Activated CD8-positive, alpha-beta memory T cell treated with anti-CD3 and anti-CD28 coated beads for 4 hours (primary cell): ENCODE results near the gene GPR137.
"Not testable (repeated sequence)": the region's sequence is repeated elsewhere in the genome, so short reads cannot be mapped to it uniquely, and the experiment has no call there.

Experiments used
- DNase-seq, 2 donors: peaks; one replicate each; pipeline ENCODE4 v3.0.0-alpha.2; 2020; ENCODE audit warnings: low read depth in 2 of 2

The GPR137 gene

DNA sequence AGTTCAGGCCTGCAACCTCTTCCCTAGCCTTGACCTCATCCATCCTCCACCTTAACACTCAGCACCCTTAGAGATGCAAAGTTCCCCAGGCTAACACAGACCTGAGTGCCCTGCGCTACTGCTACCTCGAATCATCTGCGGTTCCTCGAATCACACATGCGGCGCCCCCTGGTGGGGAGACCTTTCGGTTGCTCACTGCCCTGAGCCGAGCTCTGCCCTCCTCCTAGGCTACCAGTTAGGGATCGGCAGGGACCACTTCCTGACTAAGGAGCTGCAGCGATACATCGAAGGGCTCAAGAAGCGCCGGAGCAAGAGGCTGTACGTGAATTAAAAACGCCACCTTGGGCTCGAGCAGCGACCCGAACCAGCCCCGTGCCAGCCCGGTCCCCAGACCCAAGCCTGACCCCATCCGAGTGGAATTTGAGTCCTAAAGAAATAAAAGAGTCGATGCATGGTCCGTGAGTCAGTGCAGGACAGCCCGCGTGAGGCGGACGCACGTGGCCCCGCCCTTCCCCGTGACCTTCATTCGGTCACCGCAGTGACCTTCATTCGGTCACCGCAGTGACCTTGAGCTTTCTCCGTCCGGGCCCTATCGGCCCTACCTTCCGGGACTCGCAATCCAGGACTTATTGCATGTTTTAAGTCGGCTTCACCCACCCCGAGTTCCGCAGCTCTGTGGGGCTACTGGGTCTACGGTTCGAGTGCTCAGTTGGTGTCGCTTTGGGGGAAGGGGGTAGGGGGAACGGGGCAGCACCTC lies 18.8 kb downstream of the GPR137 start:
- peak; percentile 85 to 86 for DNase-seq

DNA sequence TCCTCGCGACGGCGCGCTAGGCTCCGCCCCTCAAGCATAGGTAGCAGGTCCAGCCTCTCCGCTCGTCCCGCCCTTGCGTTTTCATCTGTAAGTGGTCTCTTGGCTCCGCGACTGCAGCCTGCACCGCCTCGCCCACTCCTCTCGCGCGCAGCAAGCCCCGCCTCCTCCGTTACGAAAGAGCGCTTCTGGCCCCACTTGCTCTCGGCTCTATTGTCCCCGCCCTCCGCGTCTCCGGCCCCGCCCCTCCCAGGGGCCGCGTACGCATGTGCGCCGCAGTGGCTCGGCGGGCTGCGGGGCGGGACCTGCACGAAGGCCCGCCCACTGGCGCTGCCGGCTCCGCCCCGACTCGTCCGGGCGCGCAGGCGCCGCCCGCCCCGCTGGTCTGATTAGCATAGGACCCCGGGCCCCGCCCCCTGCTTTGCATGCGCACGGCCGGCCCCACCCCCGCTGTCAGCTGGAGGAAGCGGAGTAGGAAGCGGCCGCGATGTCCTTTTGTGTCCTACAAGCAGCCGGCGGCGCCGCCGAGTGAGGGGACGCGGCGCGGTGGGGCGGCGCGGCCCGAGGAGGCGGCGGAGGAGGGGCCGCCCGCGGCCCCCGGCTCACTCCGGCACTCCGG lies 19.5 kb downstream of the GPR137 start, which contains the start of gene ESRRA:
Gene ESRRA (plus strand): TSS at position 450 of the 616 bp plus-strand sequence. CDS start 1,656 bp downstream, outside the sequence.
- DNase-seq, result peak; percentile 99

DNA sequence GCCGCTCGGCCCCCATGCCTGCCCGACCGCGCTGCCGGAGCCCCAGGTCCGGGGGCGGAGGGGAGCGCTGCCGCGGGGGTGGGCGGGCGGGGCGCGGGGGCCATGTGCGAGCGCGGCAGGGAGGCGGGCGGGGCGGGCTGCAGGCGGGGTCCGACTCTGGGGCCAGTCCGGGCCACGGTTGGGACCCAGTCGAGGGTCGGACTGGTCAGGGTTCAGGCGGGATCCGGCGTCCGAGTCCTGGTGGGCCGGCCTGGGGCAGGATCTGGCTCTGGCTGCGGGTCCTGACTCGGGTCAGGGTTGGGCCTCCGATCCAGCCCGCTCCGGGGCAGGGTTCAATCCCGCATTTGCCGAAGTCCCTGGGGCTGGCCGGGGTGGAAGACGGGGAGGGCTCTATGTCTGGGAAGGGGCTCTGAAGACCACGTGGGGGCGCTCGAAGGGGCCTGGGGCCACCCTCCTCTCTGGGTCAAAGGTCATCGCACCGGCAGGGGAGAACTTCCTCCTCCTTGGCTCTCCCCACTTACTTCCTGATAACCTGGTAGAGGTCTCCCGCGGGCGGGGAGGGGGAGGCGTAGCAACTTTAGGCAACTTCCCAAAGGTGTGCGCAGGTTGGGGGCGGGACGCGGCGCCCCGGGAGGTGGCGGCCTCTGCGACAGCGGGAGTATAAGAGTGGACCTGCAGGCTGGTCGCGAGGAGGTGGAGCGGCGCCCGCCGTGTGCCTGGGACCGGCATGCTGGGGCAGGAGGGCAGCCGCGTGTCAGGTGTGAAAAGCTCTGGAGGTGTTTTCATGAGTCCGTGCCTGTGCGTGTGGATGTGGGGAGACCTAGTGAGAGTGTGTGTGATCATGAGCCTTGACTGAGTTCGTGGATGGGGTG lies 20.3 kb downstream of the GPR137 start:
- DNase-seq, result peak; percentile 41 to 51

DNA sequence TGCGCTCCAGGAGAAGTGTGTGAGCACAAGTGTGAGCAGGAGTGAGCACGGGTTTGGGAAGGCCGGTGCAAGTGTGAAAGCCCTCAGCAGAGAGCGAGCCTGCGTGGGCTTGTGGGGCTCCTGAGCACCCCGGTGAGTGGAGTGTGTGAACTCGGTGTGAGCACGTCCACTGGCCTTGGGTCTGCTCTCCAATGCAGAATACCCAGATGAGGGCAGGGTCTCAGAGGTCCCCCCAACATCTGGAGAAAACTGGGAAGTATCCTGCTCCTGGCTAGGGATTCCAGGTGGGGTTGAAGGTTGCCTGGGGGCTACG lies 20.9 kb downstream of the GPR137 start:
- DNase-seq, result no peak

DNA sequence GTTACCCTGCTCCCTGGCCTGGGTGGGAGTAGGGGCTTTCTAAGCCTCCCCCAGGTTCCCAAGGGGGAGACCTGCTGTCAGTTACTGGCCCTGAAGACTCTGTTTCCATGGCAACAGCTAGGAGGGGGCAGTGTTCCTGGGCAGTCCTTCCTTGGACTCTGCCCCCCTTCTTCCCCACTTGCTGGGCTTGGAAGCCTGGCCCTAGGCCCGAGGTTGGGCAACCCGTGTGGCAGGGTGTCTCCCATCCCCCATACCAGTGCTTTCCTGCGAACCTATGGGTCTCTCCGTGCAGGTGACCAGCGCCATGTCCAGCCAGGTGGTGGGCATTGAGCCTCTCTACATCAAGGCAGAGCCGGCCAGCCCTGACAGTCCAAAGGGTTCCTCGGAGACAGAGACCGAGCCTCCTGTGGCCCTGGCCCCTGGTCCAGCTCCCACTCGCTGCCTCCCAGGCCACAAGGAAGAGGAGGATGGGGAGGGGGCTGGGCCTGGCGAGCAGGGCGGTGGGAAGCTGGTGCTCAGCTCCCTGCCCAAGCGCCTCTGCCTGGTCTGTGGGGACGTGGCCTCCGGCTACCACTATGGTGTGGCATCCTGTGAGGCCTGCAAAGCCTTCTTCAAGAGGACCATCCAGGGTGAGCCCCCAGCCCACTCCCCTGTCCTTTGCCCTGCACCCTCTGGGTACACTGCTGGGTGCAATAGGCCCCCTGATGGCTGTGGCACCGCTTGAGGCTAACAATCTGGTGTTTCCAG lies 21.4 kb downstream of the GPR137 start:
- no peak for DNase-seq

DNA sequence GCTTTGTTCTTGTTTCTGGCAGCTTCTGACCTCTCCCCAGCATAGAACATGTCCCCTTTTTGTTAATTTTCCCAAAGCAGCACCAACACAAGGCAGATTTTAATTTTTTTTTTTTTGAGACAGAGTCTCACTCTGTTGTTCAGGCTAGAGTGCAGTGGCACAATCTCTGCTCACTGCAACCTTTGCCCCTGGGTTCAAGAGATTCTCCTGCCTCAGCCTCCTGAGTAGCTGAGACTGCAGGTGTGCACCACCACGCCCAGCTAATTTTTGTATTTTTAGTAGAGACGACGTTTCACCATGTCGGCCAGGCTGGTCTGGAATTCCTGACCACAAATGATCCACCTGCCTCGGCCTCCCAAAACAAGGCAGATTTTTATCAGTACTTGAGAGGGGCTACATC lies 22.1 kb downstream of the GPR137 start:
- not testable (repeated sequence) for DNase-seq

DNA sequence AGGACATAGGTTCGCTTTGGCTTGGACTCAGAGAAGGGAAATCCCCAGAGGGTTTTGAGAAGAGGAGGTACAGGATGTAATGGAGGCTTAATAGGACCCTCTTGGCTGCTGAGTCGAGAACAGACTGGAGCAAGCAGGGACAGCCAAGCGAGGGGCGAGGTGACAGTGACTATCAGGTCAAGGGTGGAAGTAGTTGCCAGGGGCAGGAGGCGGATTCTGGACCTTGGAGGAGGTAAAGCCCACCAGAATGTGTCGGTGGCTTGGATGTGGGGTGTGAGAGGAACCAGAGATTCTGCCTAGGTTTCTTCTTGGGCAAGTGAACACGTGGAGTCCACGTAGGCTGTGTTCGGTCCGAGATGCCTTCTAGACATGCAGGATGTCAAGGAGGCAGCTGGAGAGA lies 27.3 kb downstream of the GPR137 start:
- no peak for DNase-seq

DNA sequence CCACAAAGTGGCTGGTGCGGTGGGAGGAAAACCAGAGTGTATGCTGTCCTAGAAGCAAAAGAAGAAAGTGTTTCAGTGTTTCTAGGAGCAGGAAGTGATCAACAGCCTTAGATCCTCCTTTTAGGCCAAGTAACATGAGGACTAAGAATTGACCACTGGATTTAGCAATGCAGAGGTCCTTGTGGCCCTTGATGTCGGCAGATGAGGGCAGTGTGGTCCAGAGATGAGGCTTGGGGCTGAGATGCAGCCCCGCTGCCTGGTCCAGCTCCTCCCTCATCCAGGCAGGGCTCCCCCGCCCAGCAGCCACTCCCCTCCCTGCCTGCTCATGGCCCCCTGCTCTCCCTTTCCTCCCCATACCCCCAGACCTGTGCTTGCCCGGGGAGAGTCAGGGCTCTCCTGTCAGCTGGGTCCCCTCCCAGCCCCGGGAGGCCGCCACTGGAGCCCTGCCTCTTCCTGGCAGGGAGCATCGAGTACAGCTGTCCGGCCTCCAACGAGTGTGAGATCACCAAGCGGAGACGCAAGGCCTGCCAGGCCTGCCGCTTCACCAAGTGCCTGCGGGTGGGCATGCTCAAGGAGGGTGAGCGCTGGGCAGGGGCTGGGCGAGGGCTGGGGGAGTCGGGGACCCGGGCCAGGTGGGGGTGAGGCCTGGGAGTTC lies 28.0 kb downstream of the GPR137 start:
- DNase-seq, result no peak

DNA sequence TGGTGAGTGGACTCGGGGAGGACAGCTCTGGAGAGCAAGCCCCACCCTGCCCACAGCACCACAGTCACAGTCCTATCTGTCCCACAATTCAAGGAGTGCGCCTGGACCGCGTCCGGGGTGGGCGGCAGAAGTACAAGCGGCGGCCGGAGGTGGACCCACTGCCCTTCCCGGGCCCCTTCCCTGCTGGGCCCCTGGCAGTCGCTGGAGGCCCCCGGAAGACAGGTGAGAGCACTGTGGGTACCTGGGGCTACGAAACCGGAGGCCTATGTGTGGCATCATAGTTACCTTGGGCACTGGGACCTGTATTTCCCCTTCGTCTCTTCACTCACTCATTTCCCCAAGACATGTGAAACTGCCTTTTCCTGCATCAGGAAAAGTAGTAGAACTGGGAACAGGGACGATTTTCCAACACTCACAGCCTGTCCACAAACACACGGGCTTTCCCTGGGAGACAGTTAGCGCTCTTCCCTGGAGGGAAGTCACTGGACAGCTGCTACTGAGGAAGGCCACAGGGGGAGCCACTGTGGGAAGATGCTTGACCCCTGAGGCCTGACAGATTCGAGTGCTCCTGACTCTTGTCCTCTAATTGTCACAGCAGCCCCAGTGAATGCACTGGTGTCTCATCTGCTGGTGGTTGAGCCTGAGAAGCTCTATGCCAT lies 28.6 kb downstream of the GPR137 start:
- no peak for DNase-seq

DNA sequence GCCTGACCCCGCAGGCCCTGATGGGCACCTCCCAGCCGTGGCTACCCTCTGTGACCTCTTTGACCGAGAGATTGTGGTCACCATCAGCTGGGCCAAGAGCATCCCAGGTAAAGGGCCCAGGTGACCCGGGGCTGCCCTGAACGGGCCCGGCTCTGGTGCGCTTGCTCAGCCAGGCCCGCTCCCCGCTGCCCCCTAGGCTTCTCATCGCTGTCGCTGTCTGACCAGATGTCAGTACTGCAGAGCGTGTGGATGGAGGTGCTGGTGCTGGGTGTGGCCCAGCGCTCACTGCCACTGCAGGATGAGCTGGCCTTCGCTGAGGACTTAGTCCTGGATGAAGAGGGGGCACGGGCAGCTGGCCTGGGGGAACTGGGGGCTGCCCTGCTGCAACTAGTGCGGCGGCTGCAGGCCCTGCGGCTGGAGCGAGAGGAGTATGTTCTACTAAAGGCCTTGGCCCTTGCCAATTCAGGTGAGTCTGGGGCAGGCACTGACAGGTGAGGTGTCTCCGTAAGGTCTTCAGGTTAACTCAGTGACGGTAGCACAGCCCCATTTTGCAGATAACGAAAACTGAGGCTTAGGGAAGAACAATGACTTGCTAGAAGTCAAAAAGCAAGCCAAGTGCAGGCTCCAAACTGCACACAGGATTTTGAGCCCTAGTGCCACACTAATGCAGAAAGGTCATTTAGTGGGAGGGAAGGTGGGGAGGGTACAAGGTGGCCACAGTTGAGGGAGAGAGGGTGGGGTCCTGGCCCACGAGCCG lies 29.3 kb downstream of the GPR137 start:
- DNase-seq, result no peak

DNA sequence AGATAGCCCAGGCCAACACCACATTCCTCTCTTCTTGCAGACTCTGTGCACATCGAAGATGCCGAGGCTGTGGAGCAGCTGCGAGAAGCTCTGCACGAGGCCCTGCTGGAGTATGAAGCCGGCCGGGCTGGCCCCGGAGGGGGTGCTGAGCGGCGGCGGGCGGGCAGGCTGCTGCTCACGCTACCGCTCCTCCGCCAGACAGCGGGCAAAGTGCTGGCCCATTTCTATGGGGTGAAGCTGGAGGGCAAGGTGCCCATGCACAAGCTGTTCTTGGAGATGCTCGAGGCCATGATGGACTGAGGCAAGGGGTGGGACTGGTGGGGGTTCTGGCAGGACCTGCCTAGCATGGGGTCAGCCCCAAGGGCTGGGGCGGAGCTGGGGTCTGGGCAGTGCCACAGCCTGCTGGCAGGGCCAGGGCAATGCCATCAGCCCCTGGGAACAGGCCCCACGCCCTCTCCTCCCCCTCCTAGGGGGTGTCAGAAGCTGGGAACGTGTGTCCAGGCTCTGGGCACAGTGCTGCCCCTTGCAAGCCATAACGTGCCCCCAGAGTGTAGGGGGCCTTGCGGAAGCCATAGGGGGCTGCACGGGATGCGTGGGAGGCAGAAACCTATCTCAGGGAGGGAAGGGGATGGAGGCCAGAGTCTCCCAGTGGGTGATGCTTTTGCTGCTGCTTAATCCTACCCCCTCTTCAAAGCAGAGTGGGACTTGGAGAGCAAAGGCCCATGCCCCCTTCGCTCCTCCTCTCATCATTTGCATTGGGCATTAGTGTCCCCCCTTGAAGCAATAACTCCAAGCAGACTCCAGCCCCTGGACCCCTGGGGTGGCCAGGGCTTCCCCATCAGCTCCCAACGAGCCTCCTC lies 30.2 kb downstream of the GPR137 start:
- DNase-seq, result not testable (repeated sequence)

DNA sequence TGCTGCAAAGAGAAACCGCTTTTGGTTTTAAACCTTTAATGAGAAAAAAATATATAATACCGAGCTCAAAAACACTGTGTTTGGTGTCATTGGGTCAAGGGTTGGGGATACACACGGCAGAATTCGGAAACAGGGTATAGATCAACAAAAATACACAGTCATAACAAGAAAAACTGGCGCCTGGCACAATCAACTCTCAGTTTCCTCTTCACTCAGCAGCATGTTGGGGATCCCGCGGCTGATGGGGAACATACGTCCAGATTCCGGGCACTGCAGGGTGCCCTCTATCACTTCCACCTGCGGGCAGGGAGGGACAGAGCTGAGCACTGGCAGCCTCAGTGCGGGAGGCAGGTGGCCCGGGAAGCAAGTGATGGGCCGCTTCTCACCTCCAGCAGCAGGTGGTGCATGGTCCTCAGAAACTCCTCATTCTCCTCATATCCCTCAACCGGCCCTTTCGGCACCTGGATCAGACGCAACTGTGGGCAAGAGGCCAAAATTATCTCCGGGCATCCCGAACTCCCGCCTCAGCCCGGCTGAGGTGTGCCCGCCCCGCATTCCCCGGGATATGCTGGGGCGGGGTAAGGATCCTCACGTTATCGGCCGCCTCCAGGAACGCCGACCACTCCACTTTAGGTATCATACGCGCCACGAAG lies 31.1 kb downstream of the GPR137 start:
- no peak for DNase-seq

DNA sequence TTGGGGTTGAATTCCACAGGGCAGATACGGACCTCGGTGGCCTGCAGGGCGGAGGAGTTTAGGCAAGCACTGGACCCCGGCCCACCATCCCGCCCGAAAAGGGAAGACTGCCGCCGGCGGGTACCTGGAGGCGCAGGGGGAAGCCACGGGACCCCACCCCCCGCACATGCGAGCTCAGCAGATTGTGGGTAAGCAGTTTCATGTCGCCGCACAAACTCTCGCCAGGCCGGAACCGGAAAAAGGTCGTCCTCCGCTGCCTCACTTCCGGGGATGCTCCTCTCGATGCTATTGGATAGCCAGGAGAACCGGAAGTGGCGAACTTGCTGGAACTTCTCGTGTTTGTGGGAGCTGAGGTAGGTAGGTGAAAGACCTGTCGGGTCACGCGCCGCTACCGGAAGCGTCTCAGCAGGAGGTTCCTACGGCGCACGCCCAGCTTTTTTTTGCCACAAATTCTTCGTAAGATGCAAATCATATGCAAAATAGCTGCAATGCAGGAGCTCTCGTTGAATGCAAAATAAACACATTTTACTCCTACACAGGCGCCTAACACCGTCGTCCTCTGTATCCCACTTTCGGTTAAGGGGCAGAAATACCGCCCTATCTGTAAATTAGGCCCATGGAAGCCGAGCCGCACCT lies 31.8 kb downstream of the GPR137 start, which contains the start of gene TRMT112:
Gene TRMT112 (minus strand): TSS at position 235 of the 636 bp plus-strand sequence. CDS start 33 bp downstream, at position 202.
- DNase-seq, result peak; percentile 89 to 96

DNA sequence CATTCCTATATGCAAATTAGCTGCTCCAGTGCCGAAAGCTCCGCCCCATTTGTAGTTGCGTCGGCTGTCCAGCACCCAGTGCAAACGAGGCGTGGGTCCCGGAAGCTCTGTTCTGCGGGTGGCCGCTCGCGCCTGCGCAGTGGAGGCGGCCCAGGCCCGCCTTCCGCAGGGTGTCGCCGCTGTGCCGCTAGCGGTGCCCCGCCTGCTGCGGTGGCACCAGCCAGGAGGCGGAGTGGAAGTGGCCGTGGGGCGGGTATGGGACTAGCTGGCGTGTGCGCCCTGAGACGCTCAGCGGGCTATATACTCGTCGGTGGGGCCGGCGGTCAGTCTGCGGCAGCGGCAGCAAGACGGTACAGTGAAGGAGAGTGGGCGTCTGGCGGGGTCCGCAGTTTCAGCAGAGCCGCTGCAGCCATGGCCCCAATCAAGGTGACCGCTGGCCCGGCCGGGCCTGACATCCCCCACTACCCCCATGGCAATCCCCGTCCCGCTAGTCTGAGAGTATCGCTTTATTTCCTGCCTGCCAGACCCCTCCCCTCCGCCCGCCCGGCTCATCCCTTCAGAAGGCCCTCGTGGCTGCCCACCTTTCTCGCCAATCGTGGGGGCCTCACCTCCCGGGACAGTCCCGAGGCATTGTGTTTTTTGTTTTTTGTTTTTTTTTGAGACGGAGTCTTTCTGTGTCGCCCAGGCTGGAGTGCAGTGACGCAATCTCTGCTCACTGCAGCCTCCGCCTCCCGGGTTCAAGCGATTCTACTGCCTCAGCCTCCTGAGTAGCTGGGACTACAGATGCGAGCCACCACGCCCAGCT lies 32.5 kb downstream of the GPR137 start, which contains the start of gene PRDX5:
Gene PRDX5 (plus strand): TSS at position 161 of the 805 bp plus-strand sequence. CDS start 95 bp downstream, at position 256.
- DNase-seq, result peak; percentile 84 to 91

DNA sequence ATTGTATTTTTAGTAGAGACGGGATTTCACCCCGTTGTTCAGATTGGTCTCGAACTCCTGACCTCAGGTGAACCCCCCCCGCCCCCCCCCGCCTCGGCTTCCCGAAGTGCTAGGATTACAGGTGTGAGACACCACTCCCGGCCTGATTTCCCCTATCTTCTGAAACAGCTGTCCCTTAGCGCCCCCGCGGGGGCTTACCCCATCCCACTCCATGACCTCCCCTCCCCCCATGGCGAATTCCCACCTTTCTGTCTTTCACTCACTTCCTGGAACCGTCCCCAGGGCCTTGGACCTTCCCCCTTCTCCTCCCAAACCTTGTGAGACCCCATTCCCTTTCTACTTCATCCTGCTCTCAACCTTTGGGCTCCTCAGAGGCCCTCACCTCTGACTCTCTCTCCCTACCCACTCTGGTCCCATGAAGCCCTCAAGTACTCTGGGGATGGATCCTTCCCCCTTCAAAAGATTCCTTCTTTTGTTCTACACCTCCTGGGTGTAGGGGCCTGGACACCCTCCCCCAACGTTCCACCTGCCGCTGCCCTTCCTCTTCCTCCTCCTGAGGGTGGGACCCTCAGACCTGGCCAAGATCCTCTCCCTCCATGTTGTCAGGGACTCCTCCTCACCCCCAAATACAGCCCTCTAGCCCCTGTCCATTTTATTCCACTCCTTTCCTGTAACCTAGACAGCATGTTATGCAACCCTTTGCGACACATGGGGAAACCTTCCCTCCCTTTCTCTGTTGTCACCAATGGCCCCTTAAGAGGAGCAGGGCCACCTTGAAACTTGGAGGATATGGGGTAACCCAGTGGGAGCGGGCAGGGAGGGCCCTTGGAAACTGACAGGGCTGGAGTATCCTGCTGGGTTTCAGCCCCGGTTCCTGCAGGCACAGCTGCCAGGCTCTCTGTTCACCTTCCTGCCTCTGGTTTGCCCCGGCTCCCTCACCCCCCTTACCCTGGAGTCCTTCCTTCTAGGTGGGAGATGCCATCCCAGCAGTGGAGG lies 33.4 kb downstream of the GPR137 start:
- DNase-seq, result no peak

DNA sequence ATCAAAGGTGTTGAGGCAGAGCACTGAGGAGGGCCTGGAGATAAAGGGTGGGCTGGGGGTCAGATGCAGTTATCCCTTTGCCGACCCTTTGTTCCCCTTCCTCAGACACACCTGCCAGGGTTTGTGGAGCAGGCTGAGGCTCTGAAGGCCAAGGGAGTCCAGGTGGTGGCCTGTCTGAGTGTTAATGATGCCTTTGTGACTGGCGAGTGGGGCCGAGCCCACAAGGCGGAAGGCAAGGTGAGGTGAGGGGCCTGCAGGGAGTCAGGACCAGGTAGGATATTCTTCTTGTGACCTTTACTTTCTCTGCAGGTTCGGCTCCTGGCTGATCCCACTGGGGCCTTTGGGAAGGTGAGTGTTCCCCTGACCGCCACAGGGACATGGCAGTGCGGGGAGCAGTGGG lies 34.9 kb downstream of the GPR137 start:
- DNase-seq, result no peak
